ENCODE data around the gene TAF9. TPM values are rescaled to one million over a fixed set of nuclear protein-coding genes. Genes with fewer than 3 reads are reported as not detected.
"Not testable (repeated sequence)": the region's sequence is repeated elsewhere in the genome, so short reads cannot be mapped to it uniquely, and the experiment has no call there.

The TAF9 gene
- polyA plus RNA-seq, 1 donor, result 35.6 TPM

DNA sequence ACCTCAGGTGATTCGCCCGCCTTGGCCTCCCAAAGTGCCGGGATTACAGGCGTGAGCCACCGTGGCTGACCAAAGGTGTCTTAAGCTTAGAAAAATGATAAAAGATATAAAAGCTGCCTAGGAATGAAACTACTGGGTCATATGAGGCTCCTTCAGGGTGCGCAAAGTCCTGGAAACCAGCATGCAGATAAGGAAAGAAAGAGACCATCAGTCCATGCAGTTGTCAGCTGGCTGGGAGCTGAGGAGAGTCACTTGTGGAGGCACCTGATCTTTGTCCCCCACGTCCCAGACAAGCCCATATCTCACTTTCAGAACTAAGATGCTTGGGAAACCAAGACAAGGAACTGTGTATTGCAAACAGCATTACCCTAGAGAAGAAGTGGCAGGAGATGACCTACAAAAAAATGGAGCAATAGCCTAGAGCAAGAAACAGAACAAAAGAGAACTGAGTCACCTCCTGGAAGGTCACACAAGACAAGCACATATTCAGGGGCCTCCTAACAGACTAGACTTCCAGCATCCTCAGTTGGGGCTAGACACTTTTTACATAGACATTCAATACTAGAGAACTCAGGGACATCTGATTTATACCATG, 33.9 kb downstream of the TAF9 start:
- DNase-seq (ENCODE audit: low read depth), result no peak

- DNase-seq (ENCODE audit: low read depth), result peak; percentile 34
Measured at GRCh38 chr5:69334793-69335268, 34.5 kb downstream of the TAF9 start.

- DNase-seq (ENCODE audit: low read depth), result not testable (repeated sequence)
Measured at GRCh38 chr5:69333668-69334315, 35.5 kb downstream of the TAF9 start.

DNA sequence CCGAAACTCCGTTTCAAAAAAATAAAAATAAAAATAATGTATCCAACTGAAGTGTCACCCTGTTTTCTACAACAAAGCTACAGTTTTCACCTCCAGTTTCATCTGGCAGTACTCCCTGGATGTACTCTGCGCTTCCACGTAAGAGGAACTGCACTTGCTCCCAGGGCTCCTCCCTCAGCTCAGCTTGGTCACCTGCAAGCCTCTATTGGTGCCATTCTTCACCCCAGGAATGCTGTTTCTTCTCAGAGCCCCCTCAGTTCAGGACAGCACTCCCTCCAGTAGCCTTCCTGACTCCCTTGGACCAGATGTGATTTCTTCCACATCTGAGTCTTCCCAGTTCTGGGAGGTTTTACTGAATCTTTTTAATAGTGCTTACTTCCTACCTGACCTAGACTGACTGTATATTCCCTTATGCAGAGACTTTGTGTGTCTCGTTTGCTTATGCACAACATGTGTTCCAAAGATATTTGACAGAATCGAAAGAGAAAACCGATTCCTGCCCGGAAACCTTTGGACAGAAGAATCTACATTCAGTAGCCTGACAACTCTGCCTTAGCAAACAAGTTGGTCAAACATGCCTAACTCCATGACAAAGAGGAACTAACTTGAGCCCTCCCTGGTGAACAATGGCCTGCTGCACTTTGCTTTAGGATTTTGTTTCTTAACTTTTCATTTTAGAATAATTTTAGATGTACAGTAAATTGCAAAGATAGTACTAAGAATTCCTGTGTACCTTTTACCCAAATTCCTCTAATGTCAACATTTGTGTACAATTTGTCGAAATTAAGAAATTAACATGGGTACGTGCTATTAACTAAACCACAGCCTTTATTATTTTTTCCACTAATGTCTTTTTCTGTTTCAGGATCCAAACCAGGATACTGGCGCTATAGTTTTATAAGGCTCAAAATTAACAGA, 37.5 kb downstream of the TAF9 start:
- no peak for DNase-seq (ENCODE audit: low read depth)

DNA sequence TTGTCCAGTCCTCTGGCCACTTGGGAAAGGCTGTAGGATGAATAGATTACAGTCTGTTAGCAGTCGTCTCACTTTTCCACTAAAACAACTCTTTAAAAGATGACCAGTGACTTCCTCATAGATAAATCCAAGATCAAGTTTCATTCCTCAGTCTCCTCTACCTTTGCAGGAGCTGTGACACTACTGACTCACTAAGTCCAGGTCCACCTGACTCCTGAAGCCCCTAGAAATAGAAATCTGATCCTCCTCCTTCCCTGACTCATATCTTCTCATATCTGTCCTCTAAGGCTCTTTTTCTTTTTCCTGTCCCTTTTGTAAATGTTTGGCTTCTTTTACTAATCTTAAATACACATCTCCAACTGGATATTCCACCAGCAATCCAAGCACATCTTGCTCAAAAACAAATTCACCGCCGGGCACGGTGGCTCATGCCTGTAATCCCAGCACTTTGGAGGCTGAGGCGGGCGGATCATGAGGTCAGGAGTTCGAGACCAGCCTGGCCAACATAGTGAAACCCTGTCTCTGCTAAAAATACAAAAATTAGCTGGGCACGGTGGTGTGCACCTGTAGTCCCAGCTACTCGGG, 39.3 kb downstream of the TAF9 start:
- no peak for DNase-seq (ENCODE audit: low read depth)

- DNase-seq (ENCODE audit: low read depth), result no peak
Measured at GRCh38 chr5:69326365-69326764, 43.0 kb downstream of the TAF9 start.

DNA sequence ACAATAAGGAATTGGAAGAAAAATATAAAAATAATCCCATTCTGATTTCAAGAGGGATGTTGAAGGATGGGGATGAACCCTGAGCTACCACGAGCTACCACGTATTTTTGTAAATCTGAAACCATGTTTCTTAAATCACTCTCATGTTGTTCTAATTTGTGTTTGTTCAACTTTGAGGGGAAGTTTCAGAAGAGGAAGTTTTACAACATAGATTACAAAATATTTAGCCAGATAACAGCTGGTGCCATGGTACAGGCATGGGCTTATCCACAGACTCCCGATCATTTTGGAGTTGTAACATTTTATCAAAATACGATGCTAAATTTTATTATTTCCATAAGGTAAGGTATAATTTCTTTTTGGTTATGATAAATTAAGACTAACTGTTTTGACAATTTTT, 51.9 kb downstream of the TAF9 start:
- no peak for DNase-seq (ENCODE audit: low read depth)

- DNase-seq (ENCODE audit: low read depth), result no peak
Measured at GRCh38 chr5:69315972-69316371, 53.3 kb downstream of the TAF9 start.

Other genes with a start within 250 kb of the TAF9 start
- 28.4 TPM for gene CCNB1, start 202.4 kb downstream of the TAF9 start, polyA plus RNA-seq (ENCODE audit: insufficient read length)
- gene CENPH, start 179.9 kb downstream of the TAF9 start, polyA plus RNA-seq (ENCODE audit: insufficient read length), result 9.1 TPM
- gene CDK7, start 134.6 kb downstream of the TAF9 start, polyA plus RNA-seq (ENCODE audit: insufficient read length), result 21.5 TPM
- 3.8 TPM for gene CCDC125, start 36.7 kb downstream of the TAF9 start, polyA plus RNA-seq (ENCODE audit: insufficient read length)
- gene AK6, start within 50 bp of the TAF9 start, polyA plus RNA-seq (ENCODE audit: insufficient read length), result 38.0 TPM
- 25.1 TPM for gene RAD17, start 298 bp upstream of the TAF9 start, polyA plus RNA-seq (ENCODE audit: insufficient read length)
- gene MARVELD2, start 45.6 kb upstream of the TAF9 start, polyA plus RNA-seq (ENCODE audit: insufficient read length), result 0.10 TPM
- 1.6 TPM for gene OCLN, start 123.3 kb upstream of the TAF9 start, polyA plus RNA-seq (ENCODE audit: insufficient read length)
- gene GTF2H2C, start 190.7 kb upstream of the TAF9 start, polyA plus RNA-seq (ENCODE audit: insufficient read length), result 39.4 TPM